ENCODE results near the gene UBR4. TPM values are rescaled to one million over a fixed set of nuclear protein-coding genes. Genes with fewer than 3 reads are reported as not detected.

Gene UBR4
- total RNA-seq, 4 donors from 2014 or later: 124 to 198 (median 131) TPM

DNA sequence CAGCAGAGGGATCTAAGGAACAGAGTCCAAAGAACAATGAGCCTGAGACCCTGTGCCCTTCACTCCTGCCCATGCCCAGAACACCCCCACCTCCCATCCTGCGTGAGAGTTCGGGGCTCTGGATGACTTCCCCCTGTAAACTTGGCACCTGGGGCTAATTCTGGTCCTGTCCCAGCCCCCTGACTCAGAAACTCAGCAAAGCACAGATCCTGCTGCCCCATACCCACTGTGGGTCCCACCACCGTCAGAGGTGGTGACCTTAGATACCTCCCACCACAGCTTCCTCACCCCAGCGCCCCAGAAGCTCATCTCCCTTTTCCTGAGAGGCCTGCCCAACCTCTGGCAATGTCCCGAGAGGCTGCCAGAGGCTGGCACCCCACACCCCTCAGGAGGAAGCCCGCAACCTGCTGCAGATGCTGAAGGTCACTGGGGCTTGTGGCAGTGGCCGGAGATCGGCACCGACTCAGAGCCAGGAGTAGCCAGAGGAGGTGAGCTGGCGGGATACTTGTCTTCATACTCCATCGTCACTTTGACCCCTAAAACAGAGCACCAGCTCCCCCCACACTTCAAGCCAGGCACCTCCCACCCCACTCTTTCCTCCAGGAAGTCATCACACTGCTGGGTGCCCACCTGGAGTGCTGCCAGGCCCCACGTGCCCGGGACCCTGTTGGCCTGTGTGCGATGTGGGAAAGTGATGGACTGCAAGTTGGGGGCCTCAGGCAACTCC is 142.0 kb downstream of the UBR4 start:
- TF ChIP-seq, protein P1, sequence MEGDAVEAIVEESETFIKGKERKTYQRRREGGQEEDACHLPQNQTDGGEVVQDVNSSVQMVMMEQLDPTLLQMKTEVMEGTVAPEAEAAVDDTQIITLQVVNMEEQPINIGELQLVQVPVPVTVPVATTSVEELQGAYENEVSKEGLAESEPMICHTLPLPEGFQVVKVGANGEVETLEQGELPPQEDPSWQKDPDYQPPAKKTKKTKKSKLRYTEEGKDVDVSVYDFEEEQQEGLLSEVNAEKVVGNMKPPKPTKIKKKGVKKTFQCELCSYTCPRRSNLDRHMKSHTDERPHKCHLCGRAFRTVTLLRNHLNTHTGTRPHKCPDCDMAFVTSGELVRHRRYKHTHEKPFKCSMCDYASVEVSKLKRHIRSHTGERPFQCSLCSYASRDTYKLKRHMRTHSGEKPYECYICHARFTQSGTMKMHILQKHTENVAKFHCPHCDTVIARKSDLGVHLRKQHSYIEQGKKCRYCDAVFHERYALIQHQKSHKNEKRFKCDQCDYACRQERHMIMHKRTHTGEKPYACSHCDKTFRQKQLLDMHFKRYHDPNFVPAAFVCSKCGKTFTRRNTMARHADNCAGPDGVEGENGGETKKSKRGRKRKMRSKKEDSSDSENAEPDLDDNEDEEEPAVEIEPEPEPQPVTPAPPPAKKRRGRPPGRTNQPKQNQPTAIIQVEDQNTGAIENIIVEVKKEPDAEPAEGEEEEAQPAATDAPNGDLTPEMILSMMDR (IDR thresholded peaks at IDR 0.05; ENCODE audit: low read depth): no peak

- TF ChIP-seq, protein P1 (IDR thresholded peaks at IDR 0.05; ENCODE audit: low read depth): no peak
These were observed 142.7 kb downstream of the UBR4 start for GRCh38 chr1:19067182-19067911.

GRCh38 chr1:19066874-19067181 is 143.2 kb downstream of the UBR4 start:
- TF ChIP-seq, protein P1 (IDR thresholded peaks at IDR 0.05; ENCODE audit: low read depth): no peak

GRCh38 chr1:19066248-19066873 is 143.7 kb downstream of the UBR4 start:
- TF ChIP-seq, protein P1 (IDR thresholded peaks at IDR 0.05; ENCODE audit: low read depth): no peak

- TF ChIP-seq, protein P1 (IDR thresholded peaks at IDR 0.05; ENCODE audit: low read depth): no peak
These were observed 144.4 kb downstream of the UBR4 start for GRCh38 chr1:19065526-19066247.

GRCh38 chr1:19064906-19065450 is 145.1 kb downstream of the UBR4 start:
- TF ChIP-seq, protein P1 (IDR thresholded peaks at IDR 0.05; ENCODE audit: low read depth): no peak
